Kidney epithelial cell (primary cell): Measurements from ENCODE around the gene GPC6. TPM values are rescaled to one million over a fixed set of nuclear protein-coding genes. Genes with fewer than 3 reads are reported as not detected.
"Not testable (repeated sequence)": the region's sequence is repeated elsewhere in the genome, so short reads cannot be mapped to it uniquely, and the experiment has no call there.

ENCODE experiments used
- DNase-seq: peaks from one replicate; pipeline ENCODE4 v3.0.0-alpha.2; 2010; ENCODE audit warnings: low read depth
- H3K27me3 ChIP-seq: 2 replicates; pipeline ENCODE4 v1.6.0; 2011; ENCODE audit warnings: low read length; ENCODE audit not compliant: control insufficient read depth, insufficient read depth
- H3K36me3 ChIP-seq: 2 replicates; pipeline ENCODE4 v1.5.1; 2011; ENCODE audit warnings: low read length; ENCODE audit not compliant: control insufficient read depth, insufficient read depth
- H3K4me3 ChIP-seq: 2 replicates; pipeline ENCODE4 v1.5.1; 2011; ENCODE audit warnings: low read depth, mild to moderate bottlenecking, control low read depth, low read length
- total RNA-seq: library from RNA; depleted of rRNA; stranded (reverse); fragments of >200 nt; gene quantifications from 2 replicates; pipeline ENCODE4 v1.2.3, GENCODE V29; 2015
- TF ChIP-seq, protein P1 (sequence below): IDR thresholded peaks from 2 replicates; pipeline ENCODE4 v1.5.1; 2011; ENCODE audit warnings: mild to moderate bottlenecking, moderate library complexity, low read length, control low read depth, inconsistent platforms; ENCODE audit not compliant: insufficient read depth, poor library complexity, severe bottlenecking

GPC6 gene
- total RNA-seq, 1 donor from 2014 or later, result 62.7 TPM

DNA sequence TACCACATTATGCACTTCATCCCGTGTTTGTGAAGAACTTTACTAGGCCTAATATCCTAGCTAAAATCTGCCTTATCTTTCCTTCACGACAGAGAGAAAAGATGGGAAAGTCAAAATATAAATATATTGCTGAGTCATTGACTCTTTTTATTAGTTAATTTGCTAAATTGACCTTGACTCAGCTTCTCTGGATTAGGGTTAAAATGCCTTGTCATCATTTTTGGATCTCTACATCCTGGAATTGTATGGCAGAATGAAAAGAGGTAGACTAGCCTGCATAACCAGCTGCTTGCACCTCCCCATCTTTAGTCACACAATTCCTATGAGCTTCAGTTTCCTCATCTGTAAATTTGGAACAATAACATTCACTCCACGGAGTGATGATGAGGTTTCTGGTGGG lies 972.5 kb downstream of the GPC6 start:
- Histone ChIP-seq H3K36me3 (no peaks in the 10 kb centered on the region), H3K27me3 (no peaks in the 10 kb centered on the region), H3K4me3 (no peak overlapping the region)
- DNase-seq, result no peak
- TF ChIP-seq, protein P1, sequence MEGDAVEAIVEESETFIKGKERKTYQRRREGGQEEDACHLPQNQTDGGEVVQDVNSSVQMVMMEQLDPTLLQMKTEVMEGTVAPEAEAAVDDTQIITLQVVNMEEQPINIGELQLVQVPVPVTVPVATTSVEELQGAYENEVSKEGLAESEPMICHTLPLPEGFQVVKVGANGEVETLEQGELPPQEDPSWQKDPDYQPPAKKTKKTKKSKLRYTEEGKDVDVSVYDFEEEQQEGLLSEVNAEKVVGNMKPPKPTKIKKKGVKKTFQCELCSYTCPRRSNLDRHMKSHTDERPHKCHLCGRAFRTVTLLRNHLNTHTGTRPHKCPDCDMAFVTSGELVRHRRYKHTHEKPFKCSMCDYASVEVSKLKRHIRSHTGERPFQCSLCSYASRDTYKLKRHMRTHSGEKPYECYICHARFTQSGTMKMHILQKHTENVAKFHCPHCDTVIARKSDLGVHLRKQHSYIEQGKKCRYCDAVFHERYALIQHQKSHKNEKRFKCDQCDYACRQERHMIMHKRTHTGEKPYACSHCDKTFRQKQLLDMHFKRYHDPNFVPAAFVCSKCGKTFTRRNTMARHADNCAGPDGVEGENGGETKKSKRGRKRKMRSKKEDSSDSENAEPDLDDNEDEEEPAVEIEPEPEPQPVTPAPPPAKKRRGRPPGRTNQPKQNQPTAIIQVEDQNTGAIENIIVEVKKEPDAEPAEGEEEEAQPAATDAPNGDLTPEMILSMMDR, result no peak

DNA sequence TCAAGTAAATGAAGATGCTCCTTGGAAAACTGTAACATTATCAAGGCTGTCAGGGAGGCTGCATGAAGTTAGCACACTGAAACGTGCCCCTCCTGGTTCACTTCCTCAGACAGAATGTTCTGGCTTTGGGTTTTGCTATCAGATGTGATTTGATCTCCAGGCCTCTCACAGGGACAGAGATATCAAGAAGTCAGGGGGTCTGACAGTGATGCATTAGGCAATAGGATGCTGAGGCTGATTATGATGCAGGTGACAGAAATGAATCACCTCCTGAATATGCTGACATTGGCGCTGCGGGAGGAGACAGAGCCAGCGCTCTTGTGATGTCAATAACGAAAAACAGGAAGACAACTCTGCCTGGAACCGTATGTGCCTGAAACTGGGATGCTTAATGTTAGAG lies 974.4 kb downstream of the GPC6 start:
- TF ChIP-seq, protein P1, result no peak
- no peaks in the 10 kb centered on the region for H3K36me3 ChIP-seq
- no peak overlapping the region for H3K4me3 ChIP-seq
- DNase-seq, result no peak
- no peaks in the 10 kb centered on the region for H3K27me3 ChIP-seq

DNA sequence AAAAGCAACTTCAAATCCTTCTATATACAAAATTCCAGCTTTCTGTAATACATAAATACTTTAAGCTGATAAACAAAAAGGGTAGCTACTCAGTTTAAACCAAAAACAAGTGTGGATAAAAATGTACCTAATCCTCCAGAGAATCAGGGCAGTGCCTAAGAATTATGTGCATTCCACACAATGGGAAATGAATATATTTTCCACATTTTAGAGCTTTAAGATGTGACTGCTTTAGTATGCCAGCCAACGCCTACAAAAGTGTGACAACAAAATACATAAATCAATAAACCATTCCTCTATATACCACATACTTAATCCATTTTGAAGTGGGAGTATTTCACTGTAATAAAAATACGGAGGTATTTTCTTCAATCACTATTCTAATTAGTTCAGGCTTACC lies 977.6 kb downstream of the GPC6 start:
- H3K4me3 ChIP-seq, result no peak overlapping the region

DNA sequence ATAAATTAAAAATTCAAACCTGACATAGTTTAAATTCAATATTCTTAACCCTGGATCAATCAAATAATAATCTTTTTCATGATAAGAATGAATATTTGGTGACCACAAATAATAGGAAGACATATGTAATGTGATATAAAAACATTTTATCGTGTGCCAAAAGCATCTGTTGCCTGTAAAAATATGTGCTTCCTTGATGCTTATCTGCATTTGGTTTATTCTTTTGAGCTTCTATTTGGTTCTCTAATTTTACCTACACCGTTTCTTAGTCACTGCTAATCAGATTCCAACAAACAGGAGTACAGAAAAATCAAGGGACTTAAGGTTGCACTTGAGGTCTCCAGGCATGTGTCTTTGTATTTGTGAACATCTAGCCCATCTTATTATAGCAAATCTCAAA lies 978.3 kb downstream of the GPC6 start:
- Histone ChIP-seq H3K36me3 (no peaks in the 10 kb centered on the region), H3K27me3 (no peaks in the 10 kb centered on the region), H3K4me3 (no peak overlapping the region)
- TF ChIP-seq, protein P1, result no peak
- DNase-seq, result no peak

More for the DNA sequence above, 977.6 kb downstream of the GPC6 start:
- no peak for DNase-seq
- no peaks in the 10 kb centered on the region for H3K27me3 ChIP-seq
- TF ChIP-seq, protein P1, result no peak
- no peaks in the 10 kb centered on the region for H3K36me3 ChIP-seq

DNA sequence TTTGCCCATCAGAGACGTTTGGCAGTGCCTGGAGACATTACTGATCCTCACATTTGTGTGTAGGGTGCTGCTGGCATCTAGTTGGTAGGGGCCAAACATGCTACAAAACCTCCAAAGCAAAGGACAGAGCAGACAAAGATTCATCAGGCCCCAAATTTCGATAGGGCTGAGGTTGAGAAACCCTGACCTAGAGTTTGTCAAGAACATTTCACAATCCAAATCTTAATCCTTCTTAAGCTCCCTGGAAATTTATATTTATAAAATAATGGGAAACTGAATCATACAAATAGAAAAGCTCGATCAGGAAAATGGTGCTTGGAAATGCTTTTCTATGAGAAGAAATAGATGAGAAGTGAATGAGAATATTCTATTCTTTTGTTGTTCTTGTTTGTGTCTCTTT lies 979.3 kb downstream of the GPC6 start:
- Histone ChIP-seq H3K27me3 (no peaks in the 10 kb centered on the region), H3K4me3 (no peak overlapping the region), H3K36me3 (no peaks in the 10 kb centered on the region)
- TF ChIP-seq, protein P1, result no peak
- DNase-seq, result no peak

DNA sequence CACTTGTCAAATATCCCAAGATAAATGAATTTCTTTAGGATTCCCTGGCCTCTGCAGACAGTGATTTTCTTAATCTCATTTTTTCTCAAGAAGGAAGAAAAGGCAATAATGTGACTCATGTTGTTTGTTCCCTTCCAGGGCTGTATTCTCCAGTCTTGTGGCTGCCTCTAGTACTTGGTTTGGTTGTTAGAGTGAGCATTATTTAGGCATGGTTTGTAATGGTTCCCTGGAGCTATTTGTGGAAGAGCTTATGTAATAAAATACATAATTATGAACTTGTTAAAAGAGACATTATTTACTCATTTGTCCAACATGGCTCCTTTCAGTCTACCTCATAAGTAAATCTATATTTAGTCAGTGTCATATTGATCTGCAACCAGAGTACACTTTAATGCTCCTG lies 982.5 kb downstream of the GPC6 start:
- TF ChIP-seq, protein P1, result no peak
- Histone ChIP-seq H3K27me3 (no peaks in the 10 kb centered on the region), H3K36me3 (no peaks in the 10 kb centered on the region), H3K4me3 (no peak overlapping the region)
- DNase-seq, result no peak

DNA sequence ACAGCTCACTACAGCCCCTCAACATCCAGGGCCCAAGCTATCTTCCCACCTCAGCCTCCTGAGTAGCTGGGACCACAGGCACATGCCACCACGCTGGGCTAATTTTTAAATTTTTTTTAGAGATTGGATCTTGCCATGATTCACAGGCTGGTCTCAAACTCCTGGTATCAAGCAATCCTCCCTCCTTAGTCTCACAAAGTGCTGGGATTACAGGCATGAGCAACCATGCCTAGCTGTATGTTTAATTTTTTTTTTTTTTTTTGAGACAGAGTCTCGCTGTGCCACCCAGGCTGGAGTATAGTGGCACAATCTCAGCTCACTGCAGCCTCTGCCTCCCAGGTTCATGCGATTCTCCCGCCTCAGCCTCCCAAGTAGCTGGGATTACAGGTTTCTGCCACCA lies 983.3 kb downstream of the GPC6 start:
- H3K27me3 ChIP-seq, DNase-seq, H3K36me3 ChIP-seq, H3K4me3 ChIP-seq: not testable (repeated sequence)
